CD14-positive monocyte (primary cell): Measurements from ENCODE around the gene CCDC33. TPM values are rescaled to one million over a fixed set of nuclear protein-coding genes. Genes with fewer than 3 reads are reported as not detected.

Experiments
- DNase-seq, 3 donors: peaks; one replicate each; pipeline ENCODE4 v3.0.0-alpha.2; 2011 to 2022
- H2AFZ ChIP-seq: 2 replicates; pipeline ENCODE4 v1.6.0; 2012; ENCODE audit warnings: mild to moderate bottlenecking, low read depth, low read length, inconsistent platforms; ENCODE audit not compliant: insufficient read depth, poor library complexity, severe bottlenecking
- H3K27ac ChIP-seq, 2 donors: 1 replicate in 1 of 2; 2 replicates in 1 of 2; pipeline ENCODE4 v1.5.1; 2012 to 2013; ENCODE audit warnings: low read length in 2 of 2, control low read depth in 1 of 2, inconsistent platforms in 1 of 2, low read depth in 1 of 2, mild to moderate bottlenecking in 1 of 2
- H3K27me3 ChIP-seq, 2 donors: one replicate each; pipeline versions ENCODE4 v1.6.0 to v1.6.1; 2011 to 2013; ENCODE audit warnings: low read length in 2 of 2; ENCODE audit not compliant: control insufficient read depth in 2 of 2, insufficient read depth in 2 of 2
- H3K36me3 ChIP-seq, 2 donors: replicated peaks in 1 of 2; 1 replicate in 1 of 2; 2 replicates in 1 of 2; pipeline versions ENCODE4 v1.5.1 to v1.6.1; 2012 to 2013; ENCODE audit warnings: low read length in 2 of 2, control low read depth in 1 of 2, inconsistent platforms in 1 of 2, mild to moderate bottlenecking in 1 of 2; ENCODE audit not compliant: insufficient read depth in 2 of 2, control insufficient read depth in 1 of 2
- H3K4me1 ChIP-seq, 2 donors: 1 replicate in 1 of 2; 2 replicates in 1 of 2; pipeline versions ENCODE4 v1.5.1 to v1.6.1; 2012 to 2013; ENCODE audit warnings: low read length in 2 of 2, control low read depth in 1 of 2, inconsistent platforms in 1 of 2, mild to moderate bottlenecking in 1 of 2, moderate library complexity in 1 of 2; ENCODE audit not compliant: insufficient read depth in 2 of 2, control insufficient read depth in 1 of 2
- H3K4me2 ChIP-seq: replicated peaks from 2 replicates; pipeline ENCODE3; 2012; ENCODE audit warnings: low read length, moderate library complexity, mild to moderate bottlenecking; ENCODE audit not compliant: poor library complexity, severe bottlenecking; ENCODE audit errors: extremely low read depth
- H3K4me3 ChIP-seq, 3 experiments: fragments of 200-600 bp in 1 of 3; sonication (generic) in 1 of 3; replicated peaks in 1 of 3; 1 replicate in 2 of 3; 2 replicates in 1 of 3; pipeline ENCODE4 v1.5.1; 2011 to 2013; ENCODE audit warnings: low read length in 3 of 3, mild to moderate bottlenecking in 3 of 3, control low read depth in 2 of 3, low read depth in 2 of 3, inconsistent platforms in 1 of 3, moderate library complexity in 1 of 3
- H3K79me2 ChIP-seq: 2 replicates; pipeline ENCODE4 v1.6.0; 2012; ENCODE audit warnings: mild to moderate bottlenecking, control low read depth, inconsistent platforms, low read length, moderate library complexity; ENCODE audit not compliant: insufficient read depth
- H3K9ac ChIP-seq: 2 replicates; pipeline ENCODE4 v1.6.0; 2017; ENCODE audit warnings: low read length, mild to moderate bottlenecking; ENCODE audit not compliant: insufficient read depth, poor library complexity, severe bottlenecking
- H3K9me3 ChIP-seq, 2 donors: replicated peaks in 1 of 2; 1 replicate in 1 of 2; 2 replicates in 1 of 2; pipeline versions ENCODE4 v1.5.1 to v1.6.1; 2012 to 2013; ENCODE audit warnings: low read length in 2 of 2, control low read depth in 1 of 2; ENCODE audit not compliant: control insufficient read depth in 1 of 2, insufficient read depth in 1 of 2
- H4K20me1 ChIP-seq: 2 replicates; pipeline ENCODE4 v1.6.0; 2012; ENCODE audit warnings: mild to moderate bottlenecking, low read length, control low read depth, moderate library complexity; ENCODE audit not compliant: insufficient read depth
- H3K27ac Mint-ChIP-seq, 7 donors: one replicate each; pipeline ENCODE4 v1.8.0; 2020; ENCODE audit warnings: mild to moderate bottlenecking in 7 of 7, mixed read lengths in 7 of 7, moderate library complexity in 6 of 7, inconsistent platforms in 2 of 7
- H3K27me3 Mint-ChIP-seq, 3 donors: one replicate each; pipeline ENCODE4 v1.8.0; 2021 to 2022; ENCODE audit warnings: low read depth in 3 of 3, mild to moderate bottlenecking in 3 of 3, mixed read lengths in 3 of 3, moderate library complexity in 3 of 3, inconsistent platforms in 1 of 3
- H3K36me3 Mint-ChIP-seq, 2 donors: one replicate each; pipeline ENCODE4 v1.8.0; 2020; ENCODE audit warnings: mixed read lengths in 2 of 2, inconsistent platforms in 1 of 2, mild to moderate bottlenecking in 1 of 2
- H3K4me1 Mint-ChIP-seq: one replicate; pipeline ENCODE4 v1.8.0; 2020; ENCODE audit warnings: mild to moderate bottlenecking, mixed read lengths
- H3K4me3 Mint-ChIP-seq, 2 donors: one replicate each; pipeline ENCODE4 v1.8.0; 2020; ENCODE audit warnings: mild to moderate bottlenecking in 2 of 2, mixed read lengths in 2 of 2, moderate library complexity in 1 of 2
- H3K9me3 Mint-ChIP-seq, 7 donors: one replicate each; pipeline ENCODE4 v1.8.0; 2020 to 2022; ENCODE audit warnings: mixed read lengths in 7 of 7, mild to moderate bottlenecking in 6 of 7, moderate library complexity in 6 of 7, inconsistent platforms in 2 of 7
- WGBS: methylation state at CpG from one replicate; pipeline ENCODE4 v1.1.5; 2013; ENCODE audit warnings: missing lambda C conversion rate; ENCODE audit not compliant: insufficient coverage; 5-methylcytosine and 5-hydroxymethylcytosine counted together
- intact Hi-C, 2 donors: fragments of 100-400 bp; cut with micrococcal nuclease; formaldehyde crosslinking; loops; one replicate each; pipeline versions ENCODE4 v1.15.0 to v1.15.1; 2023
- polyA plus RNA-seq, 3 donors: library from polyadenylated mRNA; depleted of rRNA in 1 of 3; unstranded in 2 of 3; stranded (reverse) in 1 of 3; fragments of 300-500 nt in 2 of 3; fragments of >200 nt in 1 of 3; fragmentation: Illumina TruSeq in 2 of 3; gene quantifications; 1 replicate in 2 of 3; 2 replicates in 1 of 3; pipeline ENCODE4 v1.2.3, GENCODE V29; 2012 to 2021
- TF ChIP-seq, protein P1 (sequence below): fragments of 200-600 bp; IDR thresholded peaks from one replicate; pipeline ENCODE4 v1.8.0; 2022; ENCODE audit warnings: antibody characterized with exemption, mild to moderate bottlenecking

CCDC33 gene
- polyA plus RNA-seq, 3 donors = not detected

GRCh38 chr15:74381481-74381880 lies 145.4 kb downstream of the CCDC33 start:
- Histone ChIP-seq H3K9me3 (no peaks in the 10 kb centered on the region), H3K9ac (no peak overlapping the region), H4K20me1 (no peaks in the 10 kb centered on the region), H2AFZ (no peak overlapping the region), H3K27me3 (no peaks in the 10 kb centered on the region), H3K4me3 (no peak overlapping the region), H3K79me2 (no peaks in the 10 kb centered on the region), H3K4me1 (peaks cover 4 to 12% of the 10 kb centered on the region in 2 donors), H3K4me2 (no peak overlapping the region), H3K36me3 (no peaks in the 10 kb centered on the region), H3K27ac (no peak overlapping the region)
- H3K9me3 Mint-ChIP-seq = no peaks in the 10 kb centered on the region
- intact Hi-C loops = no loop called here
- H3K27ac Mint-ChIP-seq = no peak overlapping the region
- peaks cover 2 to 15% (median 11%) of the 10 kb centered on the region in 3 donors for H3K27me3 Mint-ChIP-seq
- DNase-seq = no peak
- H3K4me3 Mint-ChIP-seq = no peak overlapping the region
- TF ChIP-seq, protein P1, sequence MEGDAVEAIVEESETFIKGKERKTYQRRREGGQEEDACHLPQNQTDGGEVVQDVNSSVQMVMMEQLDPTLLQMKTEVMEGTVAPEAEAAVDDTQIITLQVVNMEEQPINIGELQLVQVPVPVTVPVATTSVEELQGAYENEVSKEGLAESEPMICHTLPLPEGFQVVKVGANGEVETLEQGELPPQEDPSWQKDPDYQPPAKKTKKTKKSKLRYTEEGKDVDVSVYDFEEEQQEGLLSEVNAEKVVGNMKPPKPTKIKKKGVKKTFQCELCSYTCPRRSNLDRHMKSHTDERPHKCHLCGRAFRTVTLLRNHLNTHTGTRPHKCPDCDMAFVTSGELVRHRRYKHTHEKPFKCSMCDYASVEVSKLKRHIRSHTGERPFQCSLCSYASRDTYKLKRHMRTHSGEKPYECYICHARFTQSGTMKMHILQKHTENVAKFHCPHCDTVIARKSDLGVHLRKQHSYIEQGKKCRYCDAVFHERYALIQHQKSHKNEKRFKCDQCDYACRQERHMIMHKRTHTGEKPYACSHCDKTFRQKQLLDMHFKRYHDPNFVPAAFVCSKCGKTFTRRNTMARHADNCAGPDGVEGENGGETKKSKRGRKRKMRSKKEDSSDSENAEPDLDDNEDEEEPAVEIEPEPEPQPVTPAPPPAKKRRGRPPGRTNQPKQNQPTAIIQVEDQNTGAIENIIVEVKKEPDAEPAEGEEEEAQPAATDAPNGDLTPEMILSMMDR = no peak
- WGBS = no CpG with 5 or more reads among the region's 5 CpGs
- H3K36me3 Mint-ChIP-seq = no peaks in the 10 kb centered on the region
- peaks cover 13% of the 10 kb centered on the region for H3K4me1 Mint-ChIP-seq

DNA sequence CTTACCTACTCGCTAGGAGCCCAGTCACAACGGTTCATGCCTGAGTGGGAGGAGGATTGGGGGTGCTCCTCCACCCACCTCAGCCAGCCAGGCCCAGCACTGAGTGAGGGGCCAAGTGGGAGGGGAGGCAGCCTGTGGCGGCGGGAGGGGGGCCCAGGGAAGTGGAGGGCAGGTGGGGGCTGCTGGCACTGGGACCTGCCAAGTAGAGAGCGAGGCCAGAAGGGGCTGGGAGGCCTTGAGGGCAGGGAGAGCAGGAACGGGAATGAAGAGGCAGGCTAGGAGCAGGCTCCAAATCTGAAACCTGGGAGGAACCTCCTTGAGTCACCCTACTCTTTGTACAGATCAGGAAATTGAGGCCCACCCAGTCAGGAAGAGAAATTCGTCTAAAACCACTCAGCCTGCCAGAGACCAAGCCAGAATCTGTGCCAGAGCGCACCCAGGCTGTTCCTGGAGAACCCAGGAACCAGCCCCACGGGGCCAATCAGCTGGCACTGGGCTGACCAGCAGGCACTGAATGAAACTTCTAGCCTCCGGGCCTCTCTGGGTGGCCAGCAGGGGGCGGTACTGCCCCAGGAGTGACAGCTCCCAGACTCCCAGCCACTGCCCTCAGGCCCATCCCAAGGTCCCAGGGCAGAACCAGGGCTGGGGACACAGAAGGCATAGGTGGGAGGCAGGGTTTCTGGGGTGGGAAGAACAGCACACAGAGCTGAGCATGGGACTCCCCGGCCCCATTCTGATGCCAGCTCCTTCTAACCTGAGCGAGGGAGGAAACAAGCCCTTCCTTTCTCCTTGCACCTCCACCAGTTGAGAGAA lies 146.1 kb downstream of the CCDC33 start:
- peaks cover 13% of the 10 kb centered on the region for H3K4me1 Mint-ChIP-seq
- Histone ChIP-seq H3K9ac (no peak overlapping the region), H3K4me3 (no peak overlapping the region), H4K20me1 (no peaks in the 10 kb centered on the region), H3K4me1 (peaks cover 4 to 12% of the 10 kb centered on the region in 2 donors), H3K36me3 (no peaks in the 10 kb centered on the region), H2AFZ (no peak overlapping the region), H3K27me3 (no peaks in the 10 kb centered on the region), H3K79me2 (no peaks in the 10 kb centered on the region), H3K9me3 (no peaks in the 10 kb centered on the region), H3K27ac (no peak overlapping the region), H3K4me2 (no peak overlapping the region)
- no peaks in the 10 kb centered on the region for H3K36me3 Mint-ChIP-seq
- H3K9me3 Mint-ChIP-seq = no peaks in the 10 kb centered on the region
- WGBS = 60% methylated on average over 7 of the region's 13 CpGs
- DNase-seq = peak; percentile 70 to 85 (median 81)
- intact Hi-C loops = loop anchor here (1.0 to 2.0 kb wide), 2 partner anchors 56 to 57 kb away; no protein-coding TSS in a partner anchor
- TF ChIP-seq, protein P1 = peak; percentile 99
- no peak overlapping the region for H3K27ac Mint-ChIP-seq
- peaks cover 2 to 15% (median 11%) of the 10 kb centered on the region in 3 donors for H3K27me3 Mint-ChIP-seq
- H3K4me3 Mint-ChIP-seq = no peak overlapping the region
